CD4-positive, alpha-beta T cell treated with Interleukin-17A for 1 hour (primary cell): ENCODE data around the gene SUMF1.
A peak's percentile ranks its signal among the peaks of the same experiment; 100 is the strongest.

Experiments used
- DNase-seq: peaks from one replicate; pipeline ENCODE4 v3.0.0-alpha.2; 2020

The SUMF1 gene

GRCh38 chr3:4466741-4467521, at the start of gene SUMF1:
Gene SUMF1 (minus strand): TSS chr3:4467269. CDS start chr3:4467245, 24 bp downstream.
- peak; percentile 74 for DNase-seq

GRCh38 chr3:4515916-4516579, 49.0 kb upstream of the SUMF1 start:
- no peak for DNase-seq

GRCh38 chr3:4514916-4515315, 47.8 kb upstream of the SUMF1 start:
- DNase-seq: no peak

- no peak for DNase-seq
Measured at GRCh38 chr3:4514321-4514720, 47.3 kb upstream of the SUMF1 start.

GRCh38 chr3:4512895-4513616, 46.0 kb upstream of the SUMF1 start:
- no peak for DNase-seq

GRCh38 chr3:4511491-4512262, 44.6 kb upstream of the SUMF1 start:
- no peak for DNase-seq

- no peak for DNase-seq
Measured at GRCh38 chr3:4509983-4510755, 43.1 kb upstream of the SUMF1 start.

GRCh38 chr3:4509043-4509442, 42.0 kb upstream of the SUMF1 start:
- DNase-seq: no peak

GRCh38 chr3:4508048-4508981, 41.2 kb upstream of the SUMF1 start:
- no peak for DNase-seq

GRCh38 chr3:4507024-4507596, 40.0 kb upstream of the SUMF1 start:
- DNase-seq: no peak

GRCh38 chr3:4506559-4507023, 39.5 kb upstream of the SUMF1 start:
- DNase-seq: no peak

GRCh38 chr3:4505688-4506558, 38.9 kb upstream of the SUMF1 start:
- DNase-seq: no peak

- DNase-seq: peak; percentile 66
Measured at GRCh38 chr3:4504340-4505261, 37.5 kb upstream of the SUMF1 start.

GRCh38 chr3:4503050-4503449, 36.0 kb upstream of the SUMF1 start:
- DNase-seq: no peak

- no peak for DNase-seq
Measured at GRCh38 chr3:4501927-4502326, 34.9 kb upstream of the SUMF1 start.

GRCh38 chr3:4501437-4501836, 34.4 kb upstream of the SUMF1 start:
- DNase-seq: no peak

- no peak for DNase-seq
Measured at GRCh38 chr3:4498446-4498845, 31.4 kb upstream of the SUMF1 start.

- DNase-seq: no peak
Measured at GRCh38 chr3:4497843-4498324, 30.8 kb upstream of the SUMF1 start.
